ENCODE results near the gene PRPF40A.

DNA sequence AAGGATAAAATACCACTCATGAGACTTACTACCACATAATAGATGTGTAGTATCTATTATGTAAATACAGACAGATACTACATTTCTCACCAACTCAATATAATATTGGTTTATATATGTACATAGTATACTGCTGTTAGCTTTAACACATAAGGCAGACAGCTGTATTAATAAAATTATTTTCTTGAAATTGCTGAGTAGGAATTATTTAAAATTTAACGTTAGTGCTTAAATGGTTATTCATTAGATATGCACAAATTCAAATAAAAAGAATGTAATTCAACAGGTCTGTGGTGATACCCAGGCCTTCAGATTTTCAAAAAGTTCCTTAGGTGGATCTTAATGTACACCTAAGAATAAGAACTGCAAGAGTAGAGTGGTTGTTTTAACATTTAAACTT, 59.0 kb downstream of the PRPF40A start:
- TF ChIP-seq, protein P1, sequence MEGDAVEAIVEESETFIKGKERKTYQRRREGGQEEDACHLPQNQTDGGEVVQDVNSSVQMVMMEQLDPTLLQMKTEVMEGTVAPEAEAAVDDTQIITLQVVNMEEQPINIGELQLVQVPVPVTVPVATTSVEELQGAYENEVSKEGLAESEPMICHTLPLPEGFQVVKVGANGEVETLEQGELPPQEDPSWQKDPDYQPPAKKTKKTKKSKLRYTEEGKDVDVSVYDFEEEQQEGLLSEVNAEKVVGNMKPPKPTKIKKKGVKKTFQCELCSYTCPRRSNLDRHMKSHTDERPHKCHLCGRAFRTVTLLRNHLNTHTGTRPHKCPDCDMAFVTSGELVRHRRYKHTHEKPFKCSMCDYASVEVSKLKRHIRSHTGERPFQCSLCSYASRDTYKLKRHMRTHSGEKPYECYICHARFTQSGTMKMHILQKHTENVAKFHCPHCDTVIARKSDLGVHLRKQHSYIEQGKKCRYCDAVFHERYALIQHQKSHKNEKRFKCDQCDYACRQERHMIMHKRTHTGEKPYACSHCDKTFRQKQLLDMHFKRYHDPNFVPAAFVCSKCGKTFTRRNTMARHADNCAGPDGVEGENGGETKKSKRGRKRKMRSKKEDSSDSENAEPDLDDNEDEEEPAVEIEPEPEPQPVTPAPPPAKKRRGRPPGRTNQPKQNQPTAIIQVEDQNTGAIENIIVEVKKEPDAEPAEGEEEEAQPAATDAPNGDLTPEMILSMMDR (IDR thresholded peaks at IDR 0.05) = no peak
- no peak for TF ChIP-seq EP300 (IDR thresholded peaks at IDR 0.05)
- TF ChIP-seq POLR2A (IDR thresholded peaks at IDR 0.05) = no peak
- no peak for TF ChIP-seq POLR2AphosphoS5 (IDR thresholded peaks at IDR 0.05)

Measured in stomach (tissue), 4 donors.